ENCODE measurements around the gene KRTAP4-9. TPM values are rescaled to one million over a fixed set of nuclear protein-coding genes. Genes with fewer than 3 reads are reported as not detected.
"Not testable (repeated sequence)": the region's sequence is repeated elsewhere in the genome, so short reads cannot be mapped to it uniquely, and the experiment has no call there.

Gene KRTAP4-9
- total and polyA plus RNA-seq, 4 donors: not detected

- Histone ChIP-seq H3K4me1 (ENCODE audit: control insufficient read depth in 5 of 5, insufficient read depth in 5 of 5, low read length in 5 of 5) (no peaks in the 10 kb centered on the region), H3K27ac (ENCODE audit: low read depth in 1 of 2, low read length in 1 of 2) (no peak overlapping the region), H3K4me3 (no peak overlapping the region), H3K27me3 (ENCODE audit: control insufficient read depth in 3 of 3, insufficient read depth in 3 of 3, low read length in 2 of 3) (peaks cover 0 to 3% (median 0%) of the 10 kb centered on the region in 3 donors), H3K9me3 (ENCODE audit: control insufficient read depth in 4 of 4, insufficient read depth in 3 of 4, low read length in 3 of 4) (peaks cover 0 to 2% (median 0%) of the 10 kb centered on the region in 4 donors), H3K9ac (ENCODE audit: insufficient read depth in 1 of 2, low read length in 2 of 2) (no peak overlapping the region), H3K36me3 (ENCODE audit: control insufficient read depth in 4 of 4, insufficient read depth in 4 of 4, low read length in 4 of 4) (no peaks in the 10 kb centered on the region)
- DNase-seq: no peak
- no peak for TF ChIP-seq CTCF (IDR thresholded peaks at IDR 0.05; ENCODE audit: control extremely low read depth, extremely low read depth)
- ATAC-seq (ENCODE audit: insufficient read depth, low FRiP score): no peak
Observed at GRCh38 chr17:41076788-41077187, 28.4 kb upstream of the KRTAP4-9 start.

- DNase-seq: no peak
- no peak overlapping the region for H3K9ac ChIP-seq (ENCODE audit: insufficient read depth in 1 of 2, low read length in 2 of 2)
- ATAC-seq (ENCODE audit: insufficient read depth, low FRiP score): no peak
- TF ChIP-seq CTCF (IDR thresholded peaks at IDR 0.05; ENCODE audit: control extremely low read depth, extremely low read depth): no peak
- no peaks in the 10 kb centered on the region for H3K9me3 ChIP-seq (ENCODE audit: control insufficient read depth in 4 of 4, insufficient read depth in 3 of 4, low read length in 3 of 4)
- H3K27me3 ChIP-seq (ENCODE audit: control insufficient read depth in 3 of 3, insufficient read depth in 3 of 3, low read length in 2 of 3): no peaks in the 10 kb centered on the region
- WGBS, 2 donors: 49 to 67% methylated on average over 4 of the region's 4 CpGs
- H3K36me3 ChIP-seq (ENCODE audit: control insufficient read depth in 4 of 4, insufficient read depth in 4 of 4, low read length in 4 of 4): no peaks in the 10 kb centered on the region
- no peaks in the 10 kb centered on the region for H3K4me1 ChIP-seq (ENCODE audit: control insufficient read depth in 5 of 5, insufficient read depth in 5 of 5, low read length in 5 of 5)
- H3K27ac ChIP-seq (ENCODE audit: low read depth in 1 of 2, low read length in 1 of 2): no peak overlapping the region
- no peak overlapping the region for H3K4me3 ChIP-seq
Observed at GRCh38 chr17:41082626-41083025, 22.6 kb upstream of the KRTAP4-9 start.

- not testable (repeated sequence) for ATAC-seq (ENCODE audit: insufficient read depth, low FRiP score); H3K4me3 ChIP-seq; H3K27me3 ChIP-seq (ENCODE audit: control insufficient read depth in 3 of 3, insufficient read depth in 3 of 3, low read length in 2 of 3); H3K27ac ChIP-seq (ENCODE audit: low read depth in 1 of 2, low read length in 1 of 2); H3K36me3 ChIP-seq (ENCODE audit: control insufficient read depth in 4 of 4, insufficient read depth in 4 of 4, low read length in 4 of 4); H3K9ac ChIP-seq (ENCODE audit: insufficient read depth in 1 of 2, low read length in 2 of 2); H3K4me1 ChIP-seq (ENCODE audit: control insufficient read depth in 5 of 5, insufficient read depth in 5 of 5, low read length in 5 of 5); DNase-seq; H3K9me3 ChIP-seq (ENCODE audit: control insufficient read depth in 4 of 4, insufficient read depth in 3 of 4, low read length in 3 of 4)
- 69 to 71% methylated on average over 2 of the region's 2 CpGs for WGBS, 2 donors
Observed at GRCh38 chr17:41083427-41083826, 21.8 kb upstream of the KRTAP4-9 start.

GRCh38 chr17:41084100-41084856, 20.9 kb upstream of the KRTAP4-9 start, which contains the start of gene KRTAP4-7:
Gene KRTAP4-7, plus strand, starts transcription at chr17:41084150. Its CDS starts 57 bp downstream, at chr17:41084207.
- ATAC-seq (ENCODE audit: insufficient read depth, low FRiP score); H3K4me3 ChIP-seq; DNase-seq; H3K36me3 ChIP-seq (ENCODE audit: control insufficient read depth in 4 of 4, insufficient read depth in 4 of 4, low read length in 4 of 4); H3K9me3 ChIP-seq (ENCODE audit: control insufficient read depth in 4 of 4, insufficient read depth in 3 of 4, low read length in 3 of 4); H3K27ac ChIP-seq (ENCODE audit: low read depth in 1 of 2, low read length in 1 of 2); H3K9ac ChIP-seq (ENCODE audit: insufficient read depth in 1 of 2, low read length in 2 of 2); H3K27me3 ChIP-seq (ENCODE audit: control insufficient read depth in 3 of 3, insufficient read depth in 3 of 3, low read length in 2 of 3); H3K4me1 ChIP-seq (ENCODE audit: control insufficient read depth in 5 of 5, insufficient read depth in 5 of 5, low read length in 5 of 5): not testable (repeated sequence)
- WGBS, 2 donors: 82 to 93% methylated on average over 14 of the region's 14 CpGs

GRCh38 chr17:41088760-41089352, 16.3 kb upstream of the KRTAP4-9 start:
- H3K4me1 ChIP-seq (ENCODE audit: control insufficient read depth in 5 of 5, insufficient read depth in 5 of 5, low read length in 5 of 5); H3K9ac ChIP-seq (ENCODE audit: insufficient read depth in 1 of 2, low read length in 2 of 2); H3K27me3 ChIP-seq (ENCODE audit: control insufficient read depth in 3 of 3, insufficient read depth in 3 of 3, low read length in 2 of 3); H3K27ac ChIP-seq (ENCODE audit: low read depth in 1 of 2, low read length in 1 of 2); H3K9me3 ChIP-seq (ENCODE audit: control insufficient read depth in 4 of 4, insufficient read depth in 3 of 4, low read length in 3 of 4); ATAC-seq (ENCODE audit: insufficient read depth, low FRiP score); H3K36me3 ChIP-seq (ENCODE audit: control insufficient read depth in 4 of 4, insufficient read depth in 4 of 4, low read length in 4 of 4); DNase-seq; H3K4me3 ChIP-seq: not testable (repeated sequence)
- 43 to 63% methylated on average over 4 of the region's 4 CpGs for WGBS, 2 donors
